ENCODE results near the gene HDAC7. TPM values are rescaled to one million over a fixed set of nuclear protein-coding genes. Genes with fewer than 3 reads are reported as not detected.

Gene HDAC7
- total and polyA plus RNA-seq, 2 of the 13 experiments (the other 11 are each of a cell fraction or from before 2014, with no cell fraction given) = 4.6 to 10.8 TPM

DNA sequence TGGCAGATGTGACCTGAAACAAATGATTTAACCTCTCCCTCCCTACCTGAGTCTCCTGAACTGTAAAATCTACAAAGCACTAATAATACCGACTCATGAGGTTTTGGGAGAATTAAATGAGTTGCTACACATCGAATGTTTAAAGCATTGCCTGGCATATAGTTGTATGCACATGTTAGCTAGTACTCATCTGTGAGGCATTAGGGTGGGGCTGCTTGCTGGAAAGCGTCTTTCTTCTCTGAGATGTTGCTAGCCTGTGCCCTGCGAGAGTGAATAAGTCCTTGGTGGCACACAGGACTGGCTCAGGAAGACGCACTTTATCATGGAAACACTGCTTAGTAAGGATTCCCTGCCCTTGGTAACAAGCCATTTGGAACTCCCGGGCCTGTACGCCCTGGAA is 67.2 kb downstream of the HDAC7 start:
- ATAC-seq = no peak

More for the DNA sequence above, 67.2 kb downstream of the HDAC7 start:
- Histone ChIP-seq H3K36me3 (replicated peaks in 1 of 2; ENCODE audit: control insufficient read depth in 1 of 2, insufficient read depth in 2 of 2, low read length in 2 of 2) (no peaks in the 10 kb centered on the region), H4K20me1 (ENCODE audit: insufficient read depth, low read length) (no peaks in the 10 kb centered on the region), H2AFZ (ENCODE audit: low read length) (no peak overlapping the region), H3K4me2 (ENCODE audit: low read depth, low read length) (no peak overlapping the region), H3K4me3 (replicated peaks in 1 of 3; ENCODE audit: insufficient read depth in 1 of 3, low read depth in 2 of 3, low read length in 3 of 3) (no peak overlapping the region), H3K79me2 (ENCODE audit: insufficient read depth, low read length) (no peaks in the 10 kb centered on the region), H3K9me3 (ENCODE audit: low read length) (no peaks in the 10 kb centered on the region), H3K4me1 (ENCODE audit: insufficient read depth, low read length) (peaks cover 22% of the 10 kb centered on the region), H3K27me3 (ENCODE audit: control insufficient read depth in 1 of 2, insufficient read depth in 2 of 2, low read length in 2 of 2) (peaks cover 11 to 50% of the 10 kb centered on the region in 2 experiments; a peak in 4 of 5 replicates), H3K9ac (ENCODE audit: insufficient read depth, low read depth, low read length) (no peak overlapping the region), H3K27ac (ENCODE audit: extremely low read length, insufficient read depth, low read length) (no peak overlapping the region)
- intact Hi-C loops (cut with micrococcal nuclease; ENCODE audit: unreplicated experiment) (no loop called here), in situ Hi-C loops (cut with HindIII; ENCODE audit: extremely low pct_ligation_motif_present, low pct_unique_long_range_greater_than_20kb) (no loop called here)
- BruUV-seq (replicated peaks) = no TSS peak
- no peak for TF ChIP-seq ZNF678 (CRISPR knock-in tag; IDR thresholded peaks at IDR 0.05)
- TF ChIP-seq DMAP1 (CRISPR knock-in tag; IDR thresholded peaks at IDR 0.05) = no peak
- TF ChIP-seq, protein P1, sequence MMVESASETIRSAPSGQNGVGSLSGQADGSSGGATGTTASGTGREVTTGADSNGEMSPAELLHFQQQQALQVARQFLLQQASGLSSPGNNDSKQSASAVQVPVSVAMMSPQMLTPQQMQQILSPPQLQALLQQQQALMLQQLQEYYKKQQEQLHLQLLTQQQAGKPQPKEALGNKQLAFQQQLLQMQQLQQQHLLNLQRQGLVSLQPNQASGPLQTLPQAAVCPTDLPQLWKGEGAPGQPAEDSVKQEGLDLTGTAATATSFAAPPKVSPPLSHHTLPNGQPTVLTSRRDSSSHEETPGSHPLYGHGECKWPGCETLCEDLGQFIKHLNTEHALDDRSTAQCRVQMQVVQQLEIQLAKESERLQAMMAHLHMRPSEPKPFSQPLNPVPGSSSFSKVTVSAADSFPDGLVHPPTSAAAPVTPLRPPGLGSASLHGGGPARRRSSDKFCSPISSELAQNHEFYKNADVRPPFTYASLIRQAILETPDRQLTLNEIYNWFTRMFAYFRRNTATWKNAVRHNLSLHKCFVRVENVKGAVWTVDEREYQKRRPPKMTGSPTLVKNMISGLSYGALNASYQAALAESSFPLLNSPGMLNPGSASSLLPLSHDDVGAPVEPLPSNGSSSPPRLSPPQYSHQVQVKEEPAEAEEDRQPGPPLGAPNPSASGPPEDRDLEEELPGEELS (CRISPR knock-in tag; IDR thresholded peaks at IDR 0.05) = no peak
- TF ChIP-seq ZBTB8A (CRISPR knock-in tag; IDR thresholded peaks at IDR 0.05; ENCODE audit: borderline replicate concordance, low read depth) = no peak
- no peak for TF ChIP-seq SNAPC5 (CRISPR knock-in tag; IDR thresholded peaks at IDR 0.05; ENCODE audit: borderline replicate concordance)
- no peak for TF ChIP-seq CEBPG (CRISPR knock-in tag; IDR thresholded peaks at IDR 0.05)
- no peak for TF ChIP-seq ZNF660 (CRISPR knock-in tag; IDR thresholded peaks at IDR 0.05; ENCODE audit: borderline replicate concordance, low read depth)
- no peak for TF ChIP-seq ZEB1 (IDR thresholded peaks at IDR 0.05; ENCODE audit: insufficient replicate concordance, low read depth)
- TF ChIP-seq ZNF12 (CRISPR knock-in tag; IDR thresholded peaks at IDR 0.05) = no peak
- TF ChIP-seq ZNF44 (CRISPR knock-in tag; IDR thresholded peaks at IDR 0.05) = no peak
- no peak for TF ChIP-seq ZNF891 (CRISPR knock-in tag; IDR thresholded peaks at IDR 0.05)
- no peak for TF ChIP-seq THRA (CRISPR knock-in tag; IDR thresholded peaks at IDR 0.05; ENCODE audit: borderline replicate concordance)
- no peak for TF ChIP-seq ZNF33A (CRISPR knock-in tag; IDR thresholded peaks at IDR 0.05; ENCODE audit: borderline replicate concordance)
- no peak for TF ChIP-seq ZNF317 (CRISPR knock-in tag; IDR thresholded peaks at IDR 0.05)
- no peak for TF ChIP-seq NCOR1 (IDR thresholded peaks at IDR 0.05; ENCODE audit: borderline replicate concordance, low read length)
- TF ChIP-seq ZNF720 (CRISPR knock-in tag; IDR thresholded peaks at IDR 0.05) = no peak
- ChIA-PET POLR2A (interaction anchor here (0.6 kb wide), 1 partner anchor 28 kb away, joined by 3 read pairs; no protein-coding TSS in a partner anchor), CTCF (ENCODE audit: low intra/inter-chr PET ratio, low total read pairs) (no interaction called here)
- FAIRE-seq (no peak), DNase-seq (ENCODE audit: low spot score) (no peak)
- 28% methylated on average over 6 of the region's 7 CpGs for WGBS (ENCODE audit: low lambda C conversion rate)

Data from HepG2 (cell line).